Measurements from ENCODE around the gene USF3.

Gene USF3

GRCh38 chr3:113600418-113601182 is 95.8 kb downstream of the USF3 start:
- Histone ChIP-seq H3K27ac (no peak overlapping the region), H3K9ac (no peak overlapping the region), H3K4me1 (0 out of 20 replicates have a peak, but pooled peaks cover 0 to under 1% (median 0%) of the 10 kb centered on the region in 10 experiments), H3K27me3 (no peaks in the 10 kb centered on the region), H3K4me2 (no peak overlapping the region), H3K9me3 (replicated peaks in 1 of 11) (no peaks in the 10 kb centered on the region), H3K36me3 (no peaks in the 10 kb centered on the region), H4K20me1 (no peaks in the 10 kb centered on the region), H3K4me3 (no peak overlapping the region)
- no peak for TF ChIP-seq Cebpa-rat (IDR thresholded peaks at IDR 0.05)
